K562 (cell line): ENCODE measurements around the gene PAF1. TPM values are rescaled to one million over a fixed set of nuclear protein-coding genes. Genes with fewer than 3 reads are reported as not detected.

Source experiments
- AFF1 ChIP-seq, 2 experiments: fragments of 450-650 bp; IDR thresholded peaks; 2 replicates each; pipeline ENCODE4 v1.6.1; 2018; ENCODE audit warnings: mild to moderate bottlenecking in 2 of 2, low read depth in 1 of 2; ENCODE audit not compliant: partially characterized antibody in 2 of 2
- HMBOX1 ChIP-seq: sonication (generic); IDR thresholded peaks from 2 replicates; pipeline ENCODE4 v1.6.1; 2016
- SRF ChIP-seq, 2 experiments: fragments of 250-450, 450-650 bp in 1 of 2; sonication (Bioruptor Pico) in 1 of 2; sonication (generic) in 1 of 2; formaldehyde crosslinking; IDR thresholded peaks; 2 replicates each; pipeline versions ENCODE4 v1.5.0 to v1.5.1; 2020 to 2022; ENCODE audit warnings: mild to moderate bottlenecking in 1 of 2, missing genetic modification reagents in 1 of 2
- ZBTB40 ChIP-seq, 2 experiments: fragments of 450-650 bp in 1 of 2; sonication (generic) in 1 of 2; formaldehyde crosslinking in 1 of 2; IDR thresholded peaks; 2 replicates each; pipeline versions ENCODE4 v1.7.1 to v1.9.0; 2016 to 2022; ENCODE audit warnings: inconsistent platforms in 1 of 2, mild to moderate bottlenecking in 1 of 2, missing genetic modification reagents in 1 of 2
- ZNF696 ChIP-seq: fragments of 250-450 bp; sonication (Bioruptor Pico); conservative IDR thresholded peaks from 2 replicates; pipeline ENCODE4 v1.4.0; 2020; ENCODE audit warnings: mild to moderate bottlenecking, moderate library complexity
- polyA plus RNA-seq, 8 experiments: library from polyadenylated mRNA; depleted of rRNA in 4 of 8; stranded (reverse) in 5 of 8; unstranded in 3 of 8; fragments of >200 nt; fragmentation: Nextera tagmentation in 2 of 8; fragmentation: Illumina TruSeq in 1 of 8; extraction: Ambion mirVana in 2 of 8; extraction: Trizol in 1 of 8; gene quantifications; 2 replicates each; pipeline versions ENCODE4 v1.2.1 to v1.2.3, GENCODE V29; 2011 to 2014; ENCODE audit warnings: inconsistent platforms in 1 of 8, missing spikeins in 1 of 8
- total RNA-seq, 7 experiments: library from RNA; depleted of rRNA in 6 of 7; stranded (reverse); fragments of >200 nt in 6 of 7; fragmentation: Illumina TruSeq in 2 of 7; extraction: Trizol in 2 of 7; gene quantifications; 2 replicates each; pipeline versions ENCODE4 v1.2.1 to v1.2.3, GENCODE V29; 2011 to 2021; ENCODE audit warnings: low replicate concordance in 1 of 7
- TF ChIP-seq, protein P1 (sequence below), 2 experiments: IDR thresholded peaks; 2 replicates each; pipeline ENCODE4 v1.6.1; 2012; ENCODE audit warnings: improper control_type of control experiment in 2 of 2, low read depth in 2 of 2, low read length in 2 of 2, borderline replicate concordance in 1 of 2

Gene PAF1
- total and polyA plus RNA-seq, 9 of the 15 experiments (the other 6 are each of a cell fraction or from before 2014, with no cell fraction given): 1.5 to 45.0 (median 33.8) TPM

GRCh38 chr19:39406656-39407409, 15.9 kb upstream of the PAF1 start, which contains the start of gene ZFP36 (continued):
- TF ChIP-seq, protein P1, sequence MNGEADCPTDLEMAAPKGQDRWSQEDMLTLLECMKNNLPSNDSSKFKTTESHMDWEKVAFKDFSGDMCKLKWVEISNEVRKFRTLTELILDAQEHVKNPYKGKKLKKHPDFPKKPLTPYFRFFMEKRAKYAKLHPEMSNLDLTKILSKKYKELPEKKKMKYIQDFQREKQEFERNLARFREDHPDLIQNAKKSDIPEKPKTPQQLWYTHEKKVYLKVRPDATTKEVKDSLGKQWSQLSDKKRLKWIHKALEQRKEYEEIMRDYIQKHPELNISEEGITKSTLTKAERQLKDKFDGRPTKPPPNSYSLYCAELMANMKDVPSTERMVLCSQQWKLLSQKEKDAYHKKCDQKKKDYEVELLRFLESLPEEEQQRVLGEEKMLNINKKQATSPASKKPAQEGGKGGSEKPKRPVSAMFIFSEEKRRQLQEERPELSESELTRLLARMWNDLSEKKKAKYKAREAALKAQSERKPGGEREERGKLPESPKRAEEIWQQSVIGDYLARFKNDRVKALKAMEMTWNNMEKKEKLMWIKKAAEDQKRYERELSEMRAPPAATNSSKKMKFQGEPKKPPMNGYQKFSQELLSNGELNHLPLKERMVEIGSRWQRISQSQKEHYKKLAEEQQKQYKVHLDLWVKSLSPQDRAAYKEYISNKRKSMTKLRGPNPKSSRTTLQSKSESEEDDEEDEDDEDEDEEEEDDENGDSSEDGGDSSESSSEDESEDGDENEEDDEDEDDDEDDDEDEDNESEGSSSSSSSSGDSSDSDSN (IDR thresholded peaks at IDR 0.05; ENCODE audit: borderline replicate concordance in 1 of 2, low read depth in 2 of 2, low read length in 2 of 2): peak in 1 of 2 experiments; percentile 74; a peak in 1 of 4 replicates
- TF ChIP-seq AFF1 (IDR thresholded peaks at IDR 0.05; ENCODE audit: low read depth in 1 of 2, partially characterized antibody in 2 of 2): peak in 1 of 2 experiments; percentile 28
- TF ChIP-seq SRF (CRISPR knock-in tag; IDR thresholded peaks at IDR 0.05): peak in 1 of 2 experiments; percentile 83; a peak in 2 of 4 replicates
- TF ChIP-seq ZNF696 (CRISPR knock-in tag): no peak
- TF ChIP-seq ZBTB40 (IDR thresholded peaks at IDR 0.05): peak; percentile 8; the same call in 1 of the 2 replicates
- no peak for TF ChIP-seq ZBTB40 (CRISPR knock-in tag; IDR thresholded peaks at IDR 0.05)
- 0 out of 2 replicates have a peak, but pooled peaks have one; percentile 39 for TF ChIP-seq HMBOX1
